HepG2 (cell line): ENCODE results near the gene RCAN2. TPM values are rescaled to one million over a fixed set of nuclear protein-coding genes. Genes with fewer than 3 reads are reported as not detected.

Source experiments
- ATAC-seq: fragments of 200-7000 bp; cut with Tn5 transposase; 3 replicates; pipeline ENCODE4 v1.9.1; 2020; ENCODE audit warnings: mild to moderate bottlenecking, moderate library complexity
- BruUV-seq: library from RNA; stranded (reverse); fragments of 400-500 nt; replicated peaks from 2 replicates; lab custom pipeline; 2021; lab: Mats Ljungman, UMichigan
- CTCF ChIA-PET: fragments of 300-600 bp; formaldehyde crosslinking; extraction: SDS; loops from one replicate; lab custom pipeline; 2021; ENCODE audit warnings: low total read pairs, inconsistent platforms, low intra/inter-chr PET ratio; lab: Yijun Ruan, JAX
- POLR2A ChIA-PET: fragments of 350-600 bp; sonication (Branson Sonifier 250); formaldehyde crosslinking; loops from one replicate; lab custom pipeline; 2020; ENCODE audit warnings: antibody characterized with exemption, inconsistent platforms; lab: Yijun Ruan, JAX
- DNase-seq: peaks from one replicate; pipeline ENCODE4 v3.0.0-alpha.2; 2015; ENCODE audit warnings: low spot score
- FAIRE-seq: peaks from 3 replicates; lab custom pipeline; 2011; peaks lifted over from hg19 to GRCh38; lab: Jason Lieb, UNC
- H2AFZ ChIP-seq: one replicate; pipeline ENCODE4 v1.6.1; 2011; ENCODE audit warnings: low read length, inconsistent platforms
- H3K27ac ChIP-seq: fragments of 300-600 bp; 3 replicates; pipeline ENCODE4 v1.8.0; 2011; ENCODE audit warnings: mixed run types, mild to moderate bottlenecking, mixed read lengths, low read length, inconsistent platforms; ENCODE audit not compliant: insufficient read depth; ENCODE audit errors: extremely low read length
- H3K27me3 ChIP-seq, 2 experiments: fragments of 200-600 bp in 1 of 2; 2 replicates in 1 of 2; 3 replicates in 1 of 2; pipeline versions ENCODE4 v1.6.0 to v1.8.0; 2011; ENCODE audit warnings: low read length in 2 of 2, mild to moderate bottlenecking in 2 of 2, moderate library complexity in 2 of 2, inconsistent platforms in 1 of 2; ENCODE audit not compliant: insufficient read depth in 2 of 2, control insufficient read depth in 1 of 2
- H3K36me3 ChIP-seq, 2 experiments: fragments of 200-600 bp in 1 of 2; replicated peaks in 1 of 2; 2 replicates in 1 of 2; 3 replicates in 1 of 2; pipeline versions ENCODE4 v1.5.1 to v1.8.0; 2011; ENCODE audit warnings: low read length in 2 of 2, inconsistent platforms in 1 of 2; ENCODE audit not compliant: insufficient read depth in 2 of 2, control insufficient read depth in 1 of 2
- H3K4me1 ChIP-seq: 2 replicates; pipeline ENCODE4 v1.5.1; 2012; ENCODE audit warnings: low read length, inconsistent platforms; ENCODE audit not compliant: insufficient read depth
- H3K4me2 ChIP-seq: 2 replicates; pipeline ENCODE4 v1.6.0; 2011; ENCODE audit warnings: low read depth, low read length, inconsistent platforms
- H3K4me3 ChIP-seq, 3 experiments: fragments of 200-600 bp in 1 of 3; sonication (generic), shearing (Covaris generic) in 1 of 3; replicated peaks in 1 of 3; 2 replicates each; pipeline ENCODE4 v1.5.1; 2011 to 2016; ENCODE audit warnings: low read length in 3 of 3, inconsistent platforms in 2 of 3, low read depth in 2 of 3, mild to moderate bottlenecking in 2 of 3, control low read depth in 1 of 3, mixed read lengths in 1 of 3; ENCODE audit not compliant: insufficient read depth in 1 of 3
- H3K79me2 ChIP-seq: one replicate; pipeline ENCODE4 v1.6.1; 2011; ENCODE audit warnings: low read length, inconsistent platforms; ENCODE audit not compliant: insufficient read depth
- H3K9ac ChIP-seq: 2 replicates; pipeline ENCODE4 v1.6.0; 2011; ENCODE audit warnings: mild to moderate bottlenecking, low read depth, low read length, inconsistent platforms; ENCODE audit not compliant: insufficient read depth
- H3K9me3 ChIP-seq: 2 replicates; pipeline ENCODE4 v1.5.1; 2012; ENCODE audit warnings: mild to moderate bottlenecking, low read length
- H4K20me1 ChIP-seq: 2 replicates; pipeline ENCODE4 v1.6.0; 2011; ENCODE audit warnings: inconsistent platforms, mild to moderate bottlenecking, low read length, moderate library complexity; ENCODE audit not compliant: insufficient read depth
- ASH2L ChIP-seq: fragments of 300-600, 200-600 bp; sonication (generic); IDR thresholded peaks from 2 replicates; pipeline ENCODE4 v1.7.0; 2017; ENCODE audit warnings: low read depth, mild to moderate bottlenecking, moderate library complexity, mixed read lengths, low read length; ENCODE audit not compliant: insufficient read length
- HDAC6 ChIP-seq: fragments of 200-600 bp; sonication (generic); IDR thresholded peaks from 2 replicates; pipeline ENCODE4 v1.7.0; 2017; ENCODE audit warnings: mild to moderate bottlenecking, antibody characterized with exemption, low read length, low read depth
- SRSF9 ChIP-seq: fragments of 200-400 bp; formaldehyde crosslinking; IDR thresholded peaks from 2 replicates; pipeline ENCODE4 v1.6.1; 2018; ENCODE audit warnings: borderline replicate concordance, mild to moderate bottlenecking, low read depth, low read length; ENCODE audit not compliant: insufficient read depth, poor library complexity, severe bottlenecking
- TEF ChIP-seq: sonication (generic); formaldehyde crosslinking; IDR thresholded peaks from 2 replicates; pipeline ENCODE4 v1.5.0; 2020; ENCODE audit warnings: missing genetic modification reagents
- WGBS: methylation state at CpG from one replicate; pipeline ENCODE4 v1.1.6; 2017; ENCODE audit warnings: low lambda C conversion rate; 5-methylcytosine and 5-hydroxymethylcytosine counted together
- in situ Hi-C: cut with HindIII; loops from 2 replicates; pipeline ENCODE4 v1.10.0; 2017; ENCODE audit warnings: low pct_unique_long_range_greater_than_20kb; ENCODE audit not compliant: extremely low pct_ligation_motif_present
- intact Hi-C: fragments of 100-400 bp; cut with micrococcal nuclease; formaldehyde crosslinking; loops from one replicate; pipeline ENCODE4 v1.10.0; 2022; ENCODE audit not compliant: unreplicated experiment
- polyA plus RNA-seq, 8 experiments: library from polyadenylated mRNA; depleted of rRNA in 3 of 8; stranded (reverse) in 7 of 8; unstranded in 1 of 8; fragments of >200 nt; fragmentation: Illumina TruSeq in 4 of 8; extraction: Trizol in 4 of 8; gene quantifications; 2 replicates each; pipeline versions ENCODE4 v1.2.1 to v1.2.3, GENCODE V29; 2011 to 2016; ENCODE audit warnings: low read depth in 4 of 8, missing spikeins in 1 of 8, mixed read lengths in 1 of 8; ENCODE audit not compliant: insufficient read depth in 1 of 8
- total RNA-seq, 5 experiments: library from RNA; depleted of rRNA; stranded (reverse); fragments of >200 nt; fragmentation: Illumina TruSeq; extraction: Trizol; gene quantifications; 2 replicates each; pipeline ENCODE4 v1.2.3, GENCODE V29; 2016; ENCODE audit warnings: low read depth in 1 of 5
- TF ChIP-seq, protein P1 (sequence below): sonication (generic); formaldehyde crosslinking; IDR thresholded peaks from 2 replicates; pipeline ENCODE4 v1.4.0; 2020; ENCODE audit warnings: missing genetic modification reagents
- TF ChIP-seq, protein P2 (sequence below): sonication (generic); formaldehyde crosslinking; IDR thresholded peaks from 2 replicates; pipeline ENCODE4 v1.4.0; 2020; ENCODE audit warnings: mild to moderate bottlenecking, missing genetic modification reagents
- TF ChIP-seq, protein P3 (sequence below): sonication (generic); formaldehyde crosslinking; IDR thresholded peaks from 2 replicates; pipeline ENCODE4 v1.8.1; 2023; ENCODE audit warnings: mild to moderate bottlenecking, missing genetic modification reagents
- TF ChIP-seq, protein P4 (sequence below), 2 experiments: sonication (generic) in 1 of 2; formaldehyde crosslinking in 1 of 2; IDR thresholded peaks; 2 replicates each; pipeline versions ENCODE4 v1.4.0 to v1.6.1; 2016 to 2020; ENCODE audit warnings: borderline replicate concordance in 1 of 2, low read depth in 1 of 2, mild to moderate bottlenecking in 1 of 2, missing genetic modification reagents in 1 of 2
- TF ChIP-seq, protein P5 (sequence below): sonication (generic); formaldehyde crosslinking; IDR thresholded peaks from 2 replicates; pipeline ENCODE4 v1.4.0; 2020; ENCODE audit warnings: missing genetic modification reagents

The RCAN2 gene
- total and polyA plus RNA-seq, 2 of the 13 experiments (the other 11 are each of a cell fraction or from before 2014, with no cell fraction given): not detected

DNA sequence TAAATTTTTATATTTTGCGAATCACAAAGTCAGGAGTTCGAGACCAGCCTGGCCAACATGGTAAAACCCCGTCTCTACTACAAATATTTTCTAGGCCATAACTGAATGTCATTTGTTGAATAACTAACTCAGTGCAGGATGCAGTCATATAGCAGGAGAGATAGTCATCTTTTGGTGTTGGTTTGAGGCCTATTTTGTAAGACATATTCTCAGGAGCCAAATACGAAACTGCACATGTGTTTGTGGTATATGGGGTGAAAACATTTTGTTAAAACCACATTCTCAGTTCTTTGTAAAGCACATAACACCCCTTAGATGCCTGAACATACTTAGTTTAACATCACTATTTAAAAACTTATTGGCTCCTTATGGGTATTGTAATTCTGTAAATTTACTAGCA is 315.8 kb downstream of the RCAN2 start:
- H3K36me3 ChIP-seq: no peaks in the 10 kb centered on the region
- no peak overlapping the region for H3K4me2 ChIP-seq
- BruUV-seq: no TSS peak
- no peaks in the 10 kb centered on the region for H4K20me1 ChIP-seq
- no peak for FAIRE-seq
- CTCF ChIA-PET: no interaction called here
- H3K27ac ChIP-seq: no peak overlapping the region
- no peak overlapping the region for H3K9ac ChIP-seq
- intact Hi-C loops (no loop called here), in situ Hi-C loops (no loop called here)
- no peaks in the 10 kb centered on the region for H3K4me1 ChIP-seq
- ATAC-seq: no peak
- H2AFZ ChIP-seq: no peak overlapping the region
- H3K27me3 ChIP-seq: peaks cover 0 to 11% of the 10 kb centered on the region in 2 experiments; a peak in 2 of 5 replicates
- H3K4me3 ChIP-seq: no peak overlapping the region
- no peaks in the 10 kb centered on the region for H3K79me2 ChIP-seq
- DNase-seq: no peak
- no peaks in the 10 kb centered on the region for H3K9me3 ChIP-seq
- 13% methylated on average over 4 of the region's 4 CpGs for WGBS
- POLR2A ChIA-PET: no interaction called here
- TF ChIP-seq ASH2L (no peak), TEF (no peak), HDAC6 (no peak), SRSF9 (no peak)
- TF ChIP-seq, protein P1, sequence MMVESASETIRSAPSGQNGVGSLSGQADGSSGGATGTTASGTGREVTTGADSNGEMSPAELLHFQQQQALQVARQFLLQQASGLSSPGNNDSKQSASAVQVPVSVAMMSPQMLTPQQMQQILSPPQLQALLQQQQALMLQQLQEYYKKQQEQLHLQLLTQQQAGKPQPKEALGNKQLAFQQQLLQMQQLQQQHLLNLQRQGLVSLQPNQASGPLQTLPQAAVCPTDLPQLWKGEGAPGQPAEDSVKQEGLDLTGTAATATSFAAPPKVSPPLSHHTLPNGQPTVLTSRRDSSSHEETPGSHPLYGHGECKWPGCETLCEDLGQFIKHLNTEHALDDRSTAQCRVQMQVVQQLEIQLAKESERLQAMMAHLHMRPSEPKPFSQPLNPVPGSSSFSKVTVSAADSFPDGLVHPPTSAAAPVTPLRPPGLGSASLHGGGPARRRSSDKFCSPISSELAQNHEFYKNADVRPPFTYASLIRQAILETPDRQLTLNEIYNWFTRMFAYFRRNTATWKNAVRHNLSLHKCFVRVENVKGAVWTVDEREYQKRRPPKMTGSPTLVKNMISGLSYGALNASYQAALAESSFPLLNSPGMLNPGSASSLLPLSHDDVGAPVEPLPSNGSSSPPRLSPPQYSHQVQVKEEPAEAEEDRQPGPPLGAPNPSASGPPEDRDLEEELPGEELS (CRISPR knock-in tag): no peak
- TF ChIP-seq, protein P2, sequence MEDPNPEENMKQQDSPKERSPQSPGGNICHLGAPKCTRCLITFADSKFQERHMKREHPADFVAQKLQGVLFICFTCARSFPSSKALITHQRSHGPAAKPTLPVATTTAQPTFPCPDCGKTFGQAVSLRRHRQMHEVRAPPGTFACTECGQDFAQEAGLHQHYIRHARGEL (CRISPR knock-in tag): no peak
- TF ChIP-seq, protein P3, sequence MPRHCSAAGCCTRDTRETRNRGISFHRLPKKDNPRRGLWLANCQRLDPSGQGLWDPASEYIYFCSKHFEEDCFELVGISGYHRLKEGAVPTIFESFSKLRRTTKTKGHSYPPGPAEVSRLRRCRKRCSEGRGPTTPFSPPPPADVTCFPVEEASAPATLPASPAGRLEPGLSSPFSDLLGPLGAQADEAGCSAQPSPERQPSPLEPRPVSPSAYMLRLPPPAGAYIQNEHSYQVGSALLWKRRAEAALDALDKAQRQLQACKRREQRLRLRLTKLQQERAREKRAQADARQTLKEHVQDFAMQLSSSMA: no peak
- TF ChIP-seq, protein P4, sequence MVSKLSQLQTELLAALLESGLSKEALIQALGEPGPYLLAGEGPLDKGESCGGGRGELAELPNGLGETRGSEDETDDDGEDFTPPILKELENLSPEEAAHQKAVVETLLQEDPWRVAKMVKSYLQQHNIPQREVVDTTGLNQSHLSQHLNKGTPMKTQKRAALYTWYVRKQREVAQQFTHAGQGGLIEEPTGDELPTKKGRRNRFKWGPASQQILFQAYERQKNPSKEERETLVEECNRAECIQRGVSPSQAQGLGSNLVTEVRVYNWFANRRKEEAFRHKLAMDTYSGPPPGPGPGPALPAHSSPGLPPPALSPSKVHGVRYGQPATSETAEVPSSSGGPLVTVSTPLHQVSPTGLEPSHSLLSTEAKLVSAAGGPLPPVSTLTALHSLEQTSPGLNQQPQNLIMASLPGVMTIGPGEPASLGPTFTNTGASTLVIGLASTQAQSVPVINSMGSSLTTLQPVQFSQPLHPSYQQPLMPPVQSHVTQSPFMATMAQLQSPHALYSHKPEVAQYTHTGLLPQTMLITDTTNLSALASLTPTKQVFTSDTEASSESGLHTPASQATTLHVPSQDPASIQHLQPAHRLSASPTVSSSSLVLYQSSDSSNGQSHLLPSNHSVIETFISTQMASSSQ (IDR thresholded peaks at IDR 0.05; ENCODE audit: low read depth): no peak
- TF ChIP-seq, protein P4 (CRISPR knock-in tag; IDR thresholded peaks at IDR 0.05; ENCODE audit: borderline replicate concordance): no peak
- TF ChIP-seq, protein P5, sequence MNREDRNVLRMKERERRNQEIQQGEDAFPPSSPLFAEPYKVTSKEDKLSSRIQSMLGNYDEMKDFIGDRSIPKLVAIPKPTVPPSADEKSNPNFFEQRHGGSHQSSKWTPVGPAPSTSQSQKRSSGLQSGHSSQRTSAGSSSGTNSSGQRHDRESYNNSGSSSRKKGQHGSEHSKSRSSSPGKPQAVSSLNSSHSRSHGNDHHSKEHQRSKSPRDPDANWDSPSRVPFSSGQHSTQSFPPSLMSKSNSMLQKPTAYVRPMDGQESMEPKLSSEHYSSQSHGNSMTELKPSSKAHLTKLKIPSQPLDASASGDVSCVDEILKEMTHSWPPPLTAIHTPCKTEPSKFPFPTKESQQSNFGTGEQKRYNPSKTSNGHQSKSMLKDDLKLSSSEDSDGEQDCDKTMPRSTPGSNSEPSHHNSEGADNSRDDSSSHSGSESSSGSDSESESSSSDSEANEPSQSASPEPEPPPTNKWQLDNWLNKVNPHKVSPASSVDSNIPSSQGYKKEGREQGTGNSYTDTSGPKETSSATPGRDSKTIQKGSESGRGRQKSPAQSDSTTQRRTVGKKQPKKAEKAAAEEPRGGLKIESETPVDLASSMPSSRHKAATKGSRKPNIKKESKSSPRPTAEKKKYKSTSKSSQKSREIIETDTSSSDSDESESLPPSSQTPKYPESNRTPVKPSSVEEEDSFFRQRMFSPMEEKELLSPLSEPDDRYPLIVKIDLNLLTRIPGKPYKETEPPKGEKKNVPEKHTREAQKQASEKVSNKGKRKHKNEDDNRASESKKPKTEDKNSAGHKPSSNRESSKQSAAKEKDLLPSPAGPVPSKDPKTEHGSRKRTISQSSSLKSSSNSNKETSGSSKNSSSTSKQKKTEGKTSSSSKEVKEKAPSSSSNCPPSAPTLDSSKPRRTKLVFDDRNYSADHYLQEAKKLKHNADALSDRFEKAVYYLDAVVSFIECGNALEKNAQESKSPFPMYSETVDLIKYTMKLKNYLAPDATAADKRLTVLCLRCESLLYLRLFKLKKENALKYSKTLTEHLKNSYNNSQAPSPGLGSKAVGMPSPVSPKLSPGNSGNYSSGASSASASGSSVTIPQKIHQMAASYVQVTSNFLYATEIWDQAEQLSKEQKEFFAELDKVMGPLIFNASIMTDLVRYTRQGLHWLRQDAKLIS (CRISPR knock-in tag): no peak
